Large intestine (tissue), 3 donors: ENCODE results near the gene DMRTC1. TPM values are rescaled to one million over a fixed set of nuclear protein-coding genes. Genes with fewer than 3 reads are reported as not detected.
"Not testable (repeated sequence)": the region's sequence is repeated elsewhere in the genome, so short reads cannot be mapped to it uniquely, and the experiment has no call there.

Experiments
- DNase-seq, 2 donors: peaks; one replicate each; pipeline versions ENCODE4 v3.0.0 to v3.0.0-alpha.2; 2013
- H3K27ac ChIP-seq: one replicate; pipeline ENCODE4 v1.5.1; 2013; ENCODE audit warnings: low read length
- H3K27me3 ChIP-seq: 2 replicates; pipeline ENCODE4 v1.6.1; 2013; ENCODE audit warnings: low read length; ENCODE audit not compliant: control insufficient read depth, insufficient read depth
- H3K36me3 ChIP-seq: 2 replicates; pipeline ENCODE4 v1.6.1; 2013; ENCODE audit warnings: low read length; ENCODE audit not compliant: control insufficient read depth, insufficient read depth
- H3K4me1 ChIP-seq: one replicate; pipeline ENCODE4 v1.6.1; 2013; ENCODE audit warnings: low read length; ENCODE audit not compliant: control insufficient read depth, insufficient read depth
- H3K4me3 ChIP-seq: one replicate; pipeline ENCODE4 v1.5.1; 2013; ENCODE audit warnings: low read length
- H3K9me3 ChIP-seq: one replicate; pipeline ENCODE4 v1.6.1; 2013; ENCODE audit warnings: mild to moderate bottlenecking, low read depth, low read length, moderate library complexity; ENCODE audit not compliant: control insufficient read depth
- WGBS: methylation state at CpG from one replicate; pipeline ENCODE4 v1.1.5; 2013; ENCODE audit warnings: low lambda C conversion rate; ENCODE audit not compliant: insufficient coverage; 5-methylcytosine and 5-hydroxymethylcytosine counted together
- polyA plus RNA-seq: library from polyadenylated mRNA; unstranded; fragments of 120-200 nt; gene quantifications from one replicate; pipeline ENCODE4 v1.2.1, GENCODE V29; 2013

DMRTC1 gene
- polyA plus RNA-seq, 1 donor = not detected

DNA sequence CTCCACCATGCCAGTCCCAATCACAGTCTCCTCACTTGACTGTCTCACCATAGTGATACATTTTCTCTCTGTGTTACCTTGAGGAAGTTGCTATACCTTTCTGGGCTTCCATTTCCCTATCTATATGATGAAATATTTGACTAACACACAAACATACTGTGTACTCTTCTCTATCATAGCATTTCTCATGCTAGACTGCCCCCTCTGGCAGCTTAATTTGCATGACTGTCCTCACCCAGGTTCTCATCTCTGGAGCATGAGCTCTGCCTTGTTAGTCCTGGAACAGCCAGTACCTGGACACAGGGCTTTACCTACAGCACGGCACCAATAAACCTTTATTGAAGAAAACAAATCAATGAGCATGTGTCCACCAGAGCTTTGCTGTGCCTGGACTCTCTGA, 11.4 kb downstream of the DMRTC1 start:
- not testable (repeated sequence) for H3K27me3 ChIP-seq, H3K36me3 ChIP-seq, H3K9me3 ChIP-seq, H3K27ac ChIP-seq, DNase-seq, H3K4me3 ChIP-seq, H3K4me1 ChIP-seq
- WGBS = no CpG with 5 or more reads among the region's 1 CpG

- not testable (repeated sequence) for DNase-seq, H3K4me1 ChIP-seq, H3K36me3 ChIP-seq, H3K27ac ChIP-seq, H3K4me3 ChIP-seq, H3K27me3 ChIP-seq, H3K9me3 ChIP-seq
- whole genome bisulfite sequencing = no CpG with 5 or more reads among the region's 5 CpGs
Measured at GRCh38 chrX:72916096-72916495, 27.5 kb downstream of the DMRTC1 start.

DNA sequence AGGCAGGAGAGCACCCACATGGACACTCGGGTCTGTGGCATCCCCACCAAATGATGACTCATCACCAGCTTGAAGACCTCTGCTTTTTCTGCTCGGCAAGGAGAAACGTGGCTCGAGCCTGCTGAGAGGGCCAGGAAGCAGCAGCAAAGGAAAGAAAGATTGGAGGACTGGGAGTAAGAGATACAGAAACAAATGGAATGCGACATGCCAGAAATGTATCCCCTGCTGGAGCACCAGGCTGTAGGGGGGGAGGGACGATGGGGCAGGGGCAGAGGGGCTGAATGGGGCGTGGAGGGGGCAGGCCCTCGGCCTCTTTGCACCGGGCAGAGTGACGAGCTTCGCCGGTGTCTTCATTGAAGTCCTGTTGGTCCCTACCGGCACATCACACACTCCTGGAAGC, 31.3 kb downstream of the DMRTC1 start, which contains the start of gene FAM236C:
Gene FAM236C (plus strand): TSS at position 301 of the 400 bp plus-strand sequence. CDS start 100 bp downstream, outside the sequence.
- H3K27ac ChIP-seq, H3K9me3 ChIP-seq, H3K4me3 ChIP-seq, H3K36me3 ChIP-seq, H3K4me1 ChIP-seq, DNase-seq, H3K27me3 ChIP-seq: not testable (repeated sequence)
- no CpG with 5 or more reads among the region's 13 CpGs for WGBS

DNA sequence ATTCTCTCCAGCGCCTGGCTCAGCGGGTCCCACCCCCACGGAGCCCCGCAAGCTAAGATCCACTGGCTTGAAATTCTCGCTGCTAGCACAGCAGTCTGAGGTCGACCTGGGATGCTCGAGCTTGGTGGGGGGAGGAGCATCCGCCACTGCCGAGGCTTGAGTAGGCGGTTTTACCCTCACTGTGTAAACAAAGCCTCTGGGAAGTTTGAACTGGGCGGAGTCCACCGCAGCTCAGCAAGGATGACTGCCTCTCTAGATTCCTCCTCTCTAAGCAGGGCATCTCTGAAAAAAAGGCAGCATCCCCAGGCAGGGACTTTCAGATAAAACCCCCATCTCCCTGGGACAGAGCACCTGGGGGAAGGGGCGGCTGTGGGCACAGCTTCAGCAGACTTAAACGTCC, 53.9 kb downstream of the DMRTC1 start:
- DNase-seq, H3K27me3 ChIP-seq, H3K27ac ChIP-seq, H3K4me3 ChIP-seq, H3K36me3 ChIP-seq, H3K9me3 ChIP-seq, H3K4me1 ChIP-seq: not testable (repeated sequence)
- WGBS = no CpG with 5 or more reads among the region's 14 CpGs

DNA sequence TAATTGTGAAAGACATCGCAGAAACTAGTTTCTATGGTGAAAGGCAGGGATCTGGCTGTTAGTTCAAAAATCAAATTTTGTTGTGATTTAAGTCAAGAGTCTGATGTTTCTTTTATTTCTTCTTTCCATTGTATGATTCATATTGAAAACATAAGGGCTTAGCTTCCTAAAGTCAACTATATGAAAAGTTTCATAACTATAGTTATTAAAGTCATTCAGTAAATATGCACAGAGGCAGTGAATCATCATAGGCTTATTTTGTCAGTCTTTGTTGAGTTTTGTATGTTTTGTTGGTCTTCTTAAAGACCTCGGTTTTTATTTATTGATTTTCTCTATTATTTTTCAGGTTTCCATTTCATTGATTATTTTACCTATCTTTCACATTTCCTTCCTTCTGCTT, 60.7 kb downstream of the DMRTC1 start:
- WGBS = no CpG with 5 or more reads among the region's 2 CpGs
- H3K36me3 ChIP-seq, H3K4me1 ChIP-seq, H3K9me3 ChIP-seq, H3K27ac ChIP-seq, DNase-seq, H3K4me3 ChIP-seq, H3K27me3 ChIP-seq: not testable (repeated sequence)

DNA sequence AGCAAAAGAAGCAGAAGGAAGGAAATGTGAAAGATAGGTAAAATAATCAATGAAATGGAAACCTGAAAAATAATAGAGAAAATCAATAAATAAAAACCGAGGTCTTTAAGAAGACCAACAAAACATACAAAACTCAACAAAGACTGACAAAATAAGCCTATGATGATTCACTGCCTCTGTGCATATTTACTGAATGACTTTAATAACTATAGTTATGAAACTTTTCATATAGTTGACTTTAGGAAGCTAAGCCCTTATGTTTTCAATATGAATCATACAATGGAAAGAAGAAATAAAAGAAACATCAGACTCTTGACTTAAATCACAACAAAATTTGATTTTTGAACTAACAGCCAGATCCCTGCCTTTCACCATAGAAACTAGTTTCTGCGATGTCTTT, 106.1 kb downstream of the DMRTC1 start:
- no CpG with 5 or more reads among the region's 2 CpGs for WGBS

DNA sequence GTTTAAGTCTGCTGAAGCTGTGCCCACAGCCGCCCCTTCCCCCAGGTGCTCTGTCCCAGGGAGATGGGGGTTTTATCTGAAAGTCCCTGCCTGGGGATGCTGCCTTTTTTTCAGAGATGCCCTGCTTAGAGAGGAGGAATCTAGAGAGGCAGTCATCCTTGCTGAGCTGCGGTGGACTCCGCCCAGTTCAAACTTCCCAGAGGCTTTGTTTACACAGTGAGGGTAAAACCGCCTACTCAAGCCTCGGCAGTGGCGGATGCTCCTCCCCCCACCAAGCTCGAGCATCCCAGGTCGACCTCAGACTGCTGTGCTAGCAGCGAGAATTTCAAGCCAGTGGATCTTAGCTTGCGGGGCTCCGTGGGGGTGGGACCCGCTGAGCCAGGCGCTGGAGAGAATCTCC, 112.9 kb downstream of the DMRTC1 start:
- no CpG with 5 or more reads among the region's 13 CpGs for WGBS
- not testable (repeated sequence) for H3K36me3 ChIP-seq, H3K4me3 ChIP-seq, H3K27me3 ChIP-seq, H3K4me1 ChIP-seq, H3K9me3 ChIP-seq, H3K27ac ChIP-seq, DNase-seq

More for the DNA sequence above, 106.1 kb downstream of the DMRTC1 start:
- not testable (repeated sequence) for H3K9me3 ChIP-seq, H3K27ac ChIP-seq, H3K4me3 ChIP-seq, H3K36me3 ChIP-seq, DNase-seq, H3K4me1 ChIP-seq, H3K27me3 ChIP-seq

Other genes starting within 250 kb of the DMRTC1 start
- 0.67 TPM for gene PHKA1, start 229.5 kb downstream of the DMRTC1 start, polyA plus RNA-seq
- 1.5 TPM for gene DMRTC1B, start 166.9 kb downstream of the DMRTC1 start, polyA plus RNA-seq
- gene FAM236B, start 161.2 kb downstream of the DMRTC1 start, polyA plus RNA-seq = not detected
- not detected for gene FAM236D, start 135.6 kb downstream of the DMRTC1 start, polyA plus RNA-seq
- gene FAM236C, start 31.2 kb downstream of the DMRTC1 start, polyA plus RNA-seq = not detected
- gene FAM236A, start 5.6 kb downstream of the DMRTC1 start, polyA plus RNA-seq = not detected
- 0.04 TPM for gene PABPC1L2B, start 59.1 kb upstream of the DMRTC1 start, polyA plus RNA-seq
- 0.06 TPM for gene PABPC1L2A, start 135.7 kb upstream of the DMRTC1 start, polyA plus RNA-seq